Measurements from ENCODE around the gene EEF2K. TPM values are rescaled to one million over a fixed set of nuclear protein-coding genes. Genes with fewer than 3 reads are reported as not detected.

The EEF2K gene
- polyA plus RNA-seq, 3 donors: 12.2 to 15.3 (median 15.1) TPM

DNA sequence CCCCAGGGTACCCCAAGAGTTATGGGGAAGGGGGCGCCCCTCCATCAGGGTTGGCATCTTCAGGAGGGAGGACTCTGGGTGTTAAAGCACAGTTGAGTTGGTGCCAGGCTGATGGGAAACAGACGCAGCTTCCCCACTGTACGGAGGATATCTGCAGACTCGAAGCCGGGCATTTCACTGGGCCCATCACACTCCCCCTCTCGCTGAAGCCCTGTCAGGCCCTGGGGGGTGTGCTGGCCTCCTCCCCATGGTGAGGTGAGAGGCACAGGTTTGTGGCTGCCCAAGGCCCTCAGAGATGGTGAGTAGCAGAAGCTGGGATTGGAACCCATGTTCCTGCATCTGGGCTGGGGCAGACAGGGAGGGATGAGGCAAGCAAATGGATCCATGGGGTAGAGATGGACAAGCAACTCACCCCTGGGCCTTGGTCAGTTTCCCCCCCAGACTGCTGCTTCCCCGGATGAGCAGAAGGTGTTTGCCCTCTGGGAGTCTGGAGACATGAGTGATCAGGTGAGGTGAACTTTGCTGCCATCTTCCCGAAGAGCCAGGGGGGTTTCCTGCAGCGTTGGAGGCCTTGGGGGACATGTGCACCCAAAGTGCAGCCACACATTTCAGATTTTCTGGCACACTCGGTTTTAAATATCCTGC, 122.1 kb downstream of the EEF2K start:
- DNase-seq: no peak

DNA sequence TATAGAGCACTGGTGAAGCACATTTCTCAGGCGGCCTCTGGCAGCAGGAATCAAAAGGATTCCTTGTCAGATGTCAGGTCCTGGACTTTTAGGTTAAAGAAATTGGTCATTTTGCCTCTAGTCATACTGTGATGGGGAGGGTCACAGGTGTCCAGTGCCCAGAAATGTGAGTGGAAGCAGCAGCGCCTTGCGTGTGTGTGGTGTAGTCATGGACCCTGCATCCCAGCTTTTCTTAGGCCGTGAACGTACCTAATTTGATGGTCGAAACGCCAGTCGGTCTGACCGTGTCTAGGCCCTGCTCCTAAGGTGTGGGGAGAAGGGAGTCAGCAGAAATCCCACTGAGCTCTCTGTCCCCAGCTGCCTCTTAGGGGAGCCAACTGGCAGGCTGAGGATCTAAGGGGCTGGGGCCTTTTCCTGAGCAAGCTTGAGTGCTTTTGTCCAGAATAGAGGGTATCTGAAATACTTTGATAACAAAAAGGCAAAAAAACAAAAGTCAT, 123.2 kb downstream of the EEF2K start:
- DNase-seq: no peak

- no peak for DNase-seq
These were observed 124.2 kb downstream of the EEF2K start for GRCh38 chr16:22330326-22330725.

- DNase-seq: no peak
These were observed 127.4 kb downstream of the EEF2K start for GRCh38 chr16:22333457-22333994.

GRCh38 chr16:22335668-22336246, 129.7 kb downstream of the EEF2K start:
- DNase-seq: no peak

DNA sequence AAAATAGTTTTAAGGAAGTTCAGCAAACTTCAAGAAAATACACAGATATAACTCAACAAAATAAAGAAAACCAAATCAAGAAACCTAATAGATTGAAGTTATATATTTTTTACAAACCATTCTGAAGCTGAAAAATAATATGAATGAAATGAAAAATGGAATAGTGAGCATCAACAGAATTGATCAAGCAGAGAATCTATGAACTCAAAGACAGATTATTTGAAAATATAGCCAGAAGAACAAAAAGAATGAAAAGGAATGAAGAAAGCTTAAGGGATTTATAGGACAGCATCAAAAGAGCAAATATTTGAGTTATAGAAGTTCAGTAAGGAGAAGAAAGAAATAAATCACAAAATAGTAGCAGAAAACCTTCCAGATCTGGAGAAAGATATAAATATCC, 130.5 kb downstream of the EEF2K start:
- no peak for DNase-seq

DNA sequence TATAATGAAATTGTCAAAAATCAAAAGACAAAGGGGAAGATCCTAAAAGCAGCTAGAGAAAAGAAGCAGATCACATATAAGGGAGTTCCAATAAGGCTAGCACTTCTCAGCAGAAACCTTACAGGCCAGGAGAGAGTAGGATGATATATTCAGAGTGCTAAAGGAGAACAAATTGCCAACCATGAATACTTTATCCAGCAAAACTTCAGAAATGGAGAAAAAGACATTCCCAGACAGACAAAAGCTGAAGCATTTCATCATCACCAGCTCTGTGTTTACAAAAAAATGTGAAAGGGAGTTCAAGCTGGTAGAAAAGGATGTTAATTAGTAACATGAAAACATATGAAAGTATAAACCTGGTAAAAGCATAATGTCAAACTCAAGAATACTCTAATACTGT, 131.0 kb downstream of the EEF2K start:
- no peak for DNase-seq

DNA sequence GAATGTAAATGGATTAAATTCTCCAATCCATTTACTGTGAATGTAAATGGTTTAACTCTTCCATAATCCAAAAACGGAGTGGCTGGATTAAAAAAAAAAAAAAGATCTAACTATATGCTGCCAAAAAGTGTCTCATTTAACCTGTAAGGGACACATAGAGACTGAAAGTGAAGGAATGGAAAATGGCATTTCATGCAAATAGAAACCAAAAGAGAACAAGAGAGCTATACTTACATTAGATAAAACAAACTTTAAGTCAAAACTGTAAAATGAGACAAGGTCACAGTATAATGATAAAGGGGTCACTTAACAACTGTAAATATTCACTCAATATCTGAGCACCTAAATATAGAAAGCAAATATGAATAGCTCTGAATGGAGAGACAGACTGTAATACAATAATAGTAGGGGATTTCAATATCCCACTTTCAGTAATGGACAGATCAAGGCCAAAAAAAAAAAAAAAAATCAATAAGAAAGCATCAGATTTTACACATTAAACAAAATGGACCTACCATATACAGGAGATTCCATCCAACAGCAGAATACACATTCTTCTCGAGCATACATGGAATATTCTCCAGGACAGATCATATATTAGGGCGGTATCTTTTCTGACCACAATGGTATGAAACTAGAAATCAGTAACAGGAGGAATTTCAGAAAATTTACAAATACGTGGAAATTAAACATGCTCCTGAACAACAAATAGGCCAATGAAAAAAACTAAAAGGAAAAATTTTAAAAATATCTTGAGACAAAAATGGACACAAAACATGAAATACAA, 132.0 kb downstream of the EEF2K start:
- no peak for DNase-seq

Other genes with a start within 250 kb of the EEF2K start
- under 1 TPM; 0.41 to 0.81 (median 0.77) TPM for gene PDZD9, start 205.2 kb upstream of the EEF2K start, polyA plus RNA-seq (ENCODE audit: insufficient read length in 3 of 3)
- 10 to 100 TPM; 15.4 to 22.9 (median 22.8) TPM for gene MOSMO, start 198.2 kb upstream of the EEF2K start, polyA plus RNA-seq (ENCODE audit: insufficient read length in 3 of 3)
- 1 to 10 TPM; 2.5 to 5.3 (median 3.8) TPM for gene VWA3A, start 113.7 kb upstream of the EEF2K start, polyA plus RNA-seq (ENCODE audit: insufficient read length in 3 of 3)
- under 1 TPM; 0.23 to 0.40 (median 0.27) TPM for gene SDR42E2, start 43.8 kb upstream of the EEF2K start, polyA plus RNA-seq (ENCODE audit: insufficient read length in 3 of 3)
- 10 to 100 TPM; 50.7 to 67.6 (median 61.0) TPM for gene POLR3E, start 91.1 kb downstream of the EEF2K start, polyA plus RNA-seq (ENCODE audit: insufficient read length in 3 of 3)
- 10 to 100 TPM; 31.0 to 33.0 (median 31.2) TPM for gene CDR2, start 168.3 kb downstream of the EEF2K start, polyA plus RNA-seq (ENCODE audit: insufficient read length in 3 of 3)